HG03064 (cell line): ENCODE measurements around the gene PCDHB16.
"Not testable (repeated sequence)": the region's sequence is repeated elsewhere in the genome, so short reads cannot be mapped to it uniquely, and the experiment has no call there.

Source experiments
- ATAC-seq: cut with Tn5 transposase; IDR thresholded peaks from one replicate; pipeline ENCODE4 v1.9.1; 2021; ENCODE audit warnings: low read depth; ENCODE audit not compliant: unreplicated experiment

Gene PCDHB16

DNA sequence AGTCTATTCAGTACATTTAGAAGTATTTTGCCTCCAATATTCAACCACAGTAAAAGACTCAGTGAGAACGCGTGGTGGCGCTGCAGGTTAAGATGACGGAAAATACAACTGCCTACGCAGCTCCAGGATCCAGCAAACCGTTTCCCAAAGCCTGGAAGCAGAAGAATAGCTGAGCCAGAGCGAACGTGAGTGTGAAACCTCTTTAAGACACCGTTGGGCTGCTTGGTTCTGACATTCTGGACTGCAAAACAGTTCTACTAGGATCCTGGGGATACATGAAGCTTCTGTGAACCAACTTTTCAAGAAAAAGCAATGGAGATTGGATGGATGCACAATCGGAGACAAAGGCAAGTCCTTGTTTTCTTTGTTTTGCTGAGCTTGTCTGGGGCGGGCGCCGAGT is at the start of gene PCDHB16:
Gene PCDHB16 (plus strand): TSS at position 140 of the 400 bp plus-strand sequence. CDS start 173 bp downstream, at position 313.
- no peak for ATAC-seq

DNA sequence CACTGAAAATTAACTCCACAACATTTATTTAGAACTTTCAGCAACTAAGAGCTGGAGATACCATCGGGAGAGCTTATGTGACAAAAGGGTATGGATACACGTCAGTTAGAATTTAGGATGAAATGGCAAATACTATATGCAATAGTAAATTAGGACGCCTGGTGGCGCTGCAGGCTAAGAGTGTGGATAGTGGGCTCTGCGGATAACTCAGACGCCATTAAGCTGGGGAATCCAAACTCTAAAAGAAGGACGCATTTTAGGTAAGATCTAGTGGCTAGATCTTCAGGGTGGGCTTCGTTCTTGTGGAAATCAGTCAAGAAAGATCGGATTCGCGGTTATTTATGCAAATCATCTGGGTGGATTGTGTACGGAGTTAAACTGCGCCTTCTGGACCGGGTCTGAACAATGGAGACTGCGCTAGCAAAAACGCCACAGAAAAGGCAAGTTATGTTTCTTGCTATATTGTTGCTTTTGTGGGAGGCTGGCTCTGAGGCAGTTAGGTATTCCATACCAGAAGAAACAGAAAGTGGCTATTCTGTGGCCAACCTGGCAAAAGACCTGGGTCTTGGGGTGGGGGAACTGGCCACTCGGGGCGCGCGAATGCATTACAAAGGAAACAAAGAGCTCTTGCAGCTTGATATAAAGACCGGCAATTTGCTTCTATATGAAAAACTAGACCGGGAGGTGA is 47.0 kb upstream of the PCDHB16 start, which contains the start of gene PCDHB5:
Gene PCDHB5 (plus strand): TSS at position 177 of the 688 bp plus-strand sequence. CDS start 229 bp downstream, at position 406.
- no peak for ATAC-seq

- ATAC-seq: no peak
Measured at GRCh38 chr5:141135718-141136266, 46.4 kb upstream of the PCDHB16 start.

GRCh38 chr5:141137346-141137745 is 44.8 kb upstream of the PCDHB16 start:
- not testable (repeated sequence) for ATAC-seq

- ATAC-seq: no peak
Measured at GRCh38 chr5:141149812-141150211, 32.4 kb upstream of the PCDHB16 start, which contains the start of gene PCDHB6. TSS of gene PCDHB6 (plus strand) at chr5:141150057. CDS start at chr5:141150258, 201 bp downstream.

GRCh38 chr5:141150224-141150992 is 31.8 kb upstream of the PCDHB16 start:
- ATAC-seq: no peak

GRCh38 chr5:141150993-141151325 is 31.2 kb upstream of the PCDHB16 start:
- ATAC-seq: no peak

GRCh38 chr5:141151632-141152031 is 30.6 kb upstream of the PCDHB16 start:
- not testable (repeated sequence) for ATAC-seq

GRCh38 chr5:141152096-141152495 is 30.1 kb upstream of the PCDHB16 start:
- not testable (repeated sequence) for ATAC-seq

GRCh38 chr5:141155540-141156374 is 26.4 kb upstream of the PCDHB16 start:
- ATAC-seq: no peak

GRCh38 chr5:141157356-141157755 is 24.8 kb upstream of the PCDHB16 start:
- ATAC-seq: not testable (repeated sequence)

DNA sequence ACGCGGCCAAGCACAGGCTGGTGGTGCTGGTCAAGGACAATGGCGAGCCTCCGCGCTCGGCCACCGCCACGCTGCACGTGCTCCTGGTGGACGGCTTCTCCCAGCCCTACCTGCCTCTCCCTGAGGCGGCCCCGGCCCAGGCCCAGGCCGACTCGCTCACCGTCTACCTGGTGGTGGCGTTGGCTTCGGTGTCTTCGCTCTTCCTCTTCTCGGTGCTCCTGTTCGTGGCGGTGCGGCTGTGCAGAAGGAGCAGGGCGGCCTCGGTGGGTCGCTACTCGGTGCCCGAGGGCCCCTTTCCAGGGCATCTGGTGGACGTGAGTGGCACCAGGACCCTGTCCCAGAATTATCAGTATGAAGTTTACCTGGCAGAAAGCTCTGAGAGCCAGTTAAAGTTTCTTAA is 24.3 kb upstream of the PCDHB16 start:
- not testable (repeated sequence) for ATAC-seq

DNA sequence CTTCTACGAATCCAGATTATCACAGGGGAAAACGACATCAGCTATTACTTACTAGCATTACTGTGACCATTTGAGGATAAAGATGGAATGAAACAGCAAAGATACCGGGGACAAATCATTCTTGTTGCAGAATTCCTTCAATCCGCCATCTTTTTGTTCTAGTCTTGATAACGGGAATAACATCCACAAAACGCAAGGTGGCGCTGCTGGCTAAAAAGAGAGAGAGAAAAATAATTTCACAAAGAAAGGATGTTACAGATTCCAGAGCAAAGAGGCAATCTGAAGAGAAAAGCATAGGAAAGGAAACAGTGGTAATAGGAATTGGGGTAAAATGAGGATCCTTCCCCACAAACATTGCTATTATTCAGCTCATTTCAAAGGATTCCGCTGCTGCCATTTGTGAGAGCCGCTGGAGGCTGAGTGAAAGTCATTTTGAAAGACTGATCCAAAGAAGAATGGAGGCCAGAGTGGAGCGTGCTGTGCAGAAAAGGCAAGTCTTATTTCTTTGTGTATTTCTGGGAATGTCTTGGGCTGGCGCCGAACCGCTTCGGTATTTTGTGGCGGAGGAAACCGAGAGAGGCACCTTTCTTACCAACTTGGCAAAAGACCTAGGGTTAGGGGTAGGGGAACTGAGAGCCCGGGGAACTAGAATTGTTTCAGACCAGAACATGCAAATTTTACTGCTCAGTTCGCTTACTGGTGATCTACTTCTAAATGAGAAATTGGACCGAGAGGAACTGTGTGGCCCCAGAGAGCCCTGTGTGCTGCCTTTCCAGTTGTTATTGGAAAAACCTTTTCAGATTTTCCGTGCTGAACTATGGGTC is 9.6 kb upstream of the PCDHB16 start, which contains the start of gene PCDHB7:
Gene PCDHB7 (plus strand): TSS at position 264 of the 824 bp plus-strand sequence. CDS start 192 bp downstream, at position 456.
- no peak for ATAC-seq

DNA sequence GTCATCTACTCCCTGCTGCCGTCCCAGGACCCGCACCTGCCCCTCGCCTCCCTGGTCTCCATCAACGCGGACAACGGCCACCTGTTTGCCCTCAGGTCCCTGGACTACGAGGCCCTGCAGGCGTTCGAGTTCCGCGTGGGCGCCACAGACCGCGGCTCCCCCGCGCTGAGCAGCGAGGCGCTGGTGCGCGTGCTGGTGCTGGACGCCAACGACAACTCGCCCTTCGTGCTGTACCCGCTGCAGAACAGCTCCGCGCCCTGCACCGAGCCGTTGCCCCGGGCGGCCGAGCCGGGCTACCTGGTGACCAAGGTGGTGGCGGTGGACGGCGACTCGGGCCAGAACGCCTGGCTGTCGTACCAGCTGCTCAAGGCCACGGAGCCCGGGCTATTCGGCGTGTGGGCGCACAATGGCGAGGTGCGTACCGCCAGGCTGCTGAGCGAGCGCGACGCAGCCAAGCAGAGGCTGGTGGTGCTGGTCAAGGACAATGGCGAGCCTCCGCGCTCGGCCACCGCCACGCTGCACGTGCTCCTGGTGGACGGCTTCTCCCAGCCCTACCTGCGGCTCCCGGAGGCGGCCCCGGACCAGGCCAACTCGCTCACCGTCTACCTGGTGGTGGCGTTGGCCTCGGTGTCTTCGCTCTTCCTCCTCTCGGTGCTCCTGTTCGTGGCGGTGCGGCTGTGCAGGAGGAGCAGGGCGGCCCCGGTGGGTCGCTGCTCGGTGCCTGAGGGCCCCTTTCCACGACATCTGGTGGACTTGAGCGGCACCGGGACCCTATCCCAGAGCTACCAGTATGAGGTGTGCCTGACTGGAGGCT is 7.7 kb upstream of the PCDHB16 start:
- ATAC-seq: not testable (repeated sequence)

DNA sequence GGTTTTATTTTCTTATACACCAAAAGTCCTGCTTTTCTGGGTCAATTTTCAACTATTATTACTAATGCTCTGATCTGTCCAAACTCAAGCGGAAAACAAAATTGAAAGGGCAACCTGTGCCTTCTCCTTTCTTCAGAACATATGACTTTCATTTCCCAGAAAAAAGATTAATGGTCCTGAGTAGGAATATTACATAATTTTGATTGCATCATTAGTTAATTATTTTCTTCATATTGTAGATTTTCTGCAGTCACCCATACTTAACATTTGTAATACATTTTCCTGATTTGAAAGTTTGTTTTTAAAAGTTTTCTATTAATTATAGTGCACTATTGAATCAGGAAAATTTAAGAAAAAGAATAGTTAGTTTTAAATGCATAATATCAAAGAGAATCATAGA is 6.3 kb upstream of the PCDHB16 start:
- ATAC-seq: no peak

DNA sequence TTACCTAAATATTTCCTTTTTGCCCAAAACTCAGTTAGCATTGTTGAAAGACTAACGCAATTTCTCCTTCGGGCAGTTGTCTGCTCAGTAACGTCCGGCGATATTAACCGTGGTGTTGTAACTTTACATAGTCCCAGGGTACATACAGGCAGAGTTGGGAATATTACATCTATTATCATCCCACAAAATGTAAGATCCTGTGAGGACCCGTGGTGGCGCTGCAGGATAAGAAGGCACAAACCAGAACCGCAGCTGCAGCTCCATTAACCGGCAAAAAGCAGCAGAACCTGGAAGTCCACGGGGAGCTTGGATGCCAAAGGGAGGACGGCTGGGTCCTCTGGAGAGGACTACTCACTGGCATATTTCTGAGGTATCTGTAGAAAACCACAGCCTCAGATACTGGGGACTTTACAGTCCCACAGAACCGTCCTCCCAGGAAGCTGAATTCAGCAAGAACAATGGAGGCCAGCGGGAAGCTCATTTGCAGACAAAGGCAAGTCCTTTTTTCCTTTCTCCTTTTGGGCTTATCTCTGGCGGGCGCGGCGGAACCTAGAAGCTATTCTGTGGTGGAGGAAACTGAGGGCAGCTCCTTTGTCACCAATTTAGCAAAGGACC is 4.5 kb upstream of the PCDHB16 start, which contains the start of gene PCDHB8:
Gene PCDHB8 (plus strand): TSS at position 214 of the 615 bp plus-strand sequence. CDS start 245 bp downstream, at position 459.
- not testable (repeated sequence) for ATAC-seq

DNA sequence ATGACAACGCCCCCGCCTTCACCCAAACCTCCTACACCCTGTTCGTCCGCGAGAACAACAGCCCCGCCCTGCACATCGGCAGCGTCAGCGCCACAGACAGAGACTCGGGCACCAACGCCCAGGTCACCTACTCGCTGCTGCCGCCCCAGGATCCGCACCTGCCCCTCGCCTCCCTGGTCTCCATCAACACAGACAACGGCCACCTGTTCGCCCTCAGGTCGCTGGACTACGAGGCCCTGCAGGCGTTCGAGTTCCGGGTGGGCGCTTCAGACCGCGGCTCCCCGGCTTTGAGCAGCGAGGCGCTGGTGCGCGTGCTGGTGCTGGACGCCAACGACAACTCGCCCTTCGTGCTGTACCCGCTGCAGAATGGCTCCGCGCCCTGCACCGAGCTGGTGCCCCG is 2.8 kb upstream of the PCDHB16 start:
- ATAC-seq: not testable (repeated sequence)

GRCh38 chr5:141179876-141180275 is 2.3 kb upstream of the PCDHB16 start:
- not testable (repeated sequence) for ATAC-seq
